HG03354 (cell line): Measurements from ENCODE around the gene MPRIP.
"Not testable (repeated sequence)": the region's sequence is repeated elsewhere in the genome, so short reads cannot be mapped to it uniquely, and the experiment has no call there.

ENCODE experiments used
- ATAC-seq: cut with Tn5 transposase; IDR thresholded peaks from one replicate; pipeline ENCODE4 v1.9.1; 2021; ENCODE audit warnings: mild to moderate bottlenecking; ENCODE audit not compliant: unreplicated experiment, poor library complexity, severe bottlenecking

Gene MPRIP

GRCh38 chr17:17120294-17120693 is 78.0 kb downstream of the MPRIP start:
- ATAC-seq, result no peak

DNA sequence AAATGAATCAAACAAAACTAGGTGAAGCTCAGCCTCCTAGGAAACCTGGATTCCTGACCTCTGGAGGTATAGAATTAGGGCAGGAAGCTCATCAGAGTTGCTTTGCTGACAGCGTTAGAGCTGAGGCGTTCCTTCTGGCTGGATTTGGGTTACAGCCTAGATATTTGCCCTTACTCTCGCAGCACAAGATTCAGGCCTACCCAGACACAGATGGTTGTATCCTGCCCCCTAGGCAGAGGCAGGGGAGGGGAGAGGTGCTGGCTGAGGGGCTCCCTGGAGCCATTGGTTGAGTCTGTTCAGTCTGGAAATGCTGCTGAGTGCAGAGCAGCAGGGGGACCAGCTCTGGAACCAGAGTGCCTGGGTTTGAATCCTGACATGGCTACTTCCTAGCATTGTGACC is 78.4 kb downstream of the MPRIP start:
- no peak for ATAC-seq

- no peak for ATAC-seq
Measured at GRCh38 chr17:17121162-17121561, 78.9 kb downstream of the MPRIP start.

DNA sequence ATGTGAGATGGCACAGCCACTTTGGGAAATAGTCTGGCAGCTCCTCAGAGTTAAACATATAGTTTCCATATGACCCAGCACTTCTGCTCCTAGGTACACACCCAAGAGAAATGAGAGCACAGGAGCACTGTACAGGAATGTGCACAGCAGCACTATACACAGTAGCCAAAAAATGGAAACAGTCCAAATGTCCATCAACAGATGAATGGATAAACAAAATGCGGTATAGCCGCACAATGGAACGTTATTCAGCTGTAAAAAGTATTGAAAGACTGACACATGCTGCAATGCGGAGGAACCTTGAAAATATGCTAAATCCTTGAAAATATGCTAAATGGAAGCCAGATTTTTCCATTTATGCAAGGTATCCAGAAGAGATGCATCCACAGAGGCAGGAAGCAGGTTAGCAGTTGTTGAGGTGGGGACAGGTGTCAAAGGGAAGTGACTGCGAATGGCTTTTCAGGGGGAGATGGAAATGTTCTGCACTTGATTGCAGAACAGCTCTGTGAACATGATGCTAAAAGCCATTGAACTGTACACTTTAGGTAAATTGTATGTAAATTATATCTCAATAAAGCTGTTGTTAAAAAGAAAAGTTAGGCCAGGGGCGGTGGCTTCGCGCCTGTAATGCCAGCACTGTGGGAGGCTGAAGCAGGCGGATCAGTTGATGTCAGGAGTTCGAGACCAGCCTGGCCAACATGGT is 80.7 kb downstream of the MPRIP start:
- ATAC-seq, result no peak

- ATAC-seq, result no peak
Measured at GRCh38 chr17:17124341-17124740, 82.1 kb downstream of the MPRIP start.

DNA sequence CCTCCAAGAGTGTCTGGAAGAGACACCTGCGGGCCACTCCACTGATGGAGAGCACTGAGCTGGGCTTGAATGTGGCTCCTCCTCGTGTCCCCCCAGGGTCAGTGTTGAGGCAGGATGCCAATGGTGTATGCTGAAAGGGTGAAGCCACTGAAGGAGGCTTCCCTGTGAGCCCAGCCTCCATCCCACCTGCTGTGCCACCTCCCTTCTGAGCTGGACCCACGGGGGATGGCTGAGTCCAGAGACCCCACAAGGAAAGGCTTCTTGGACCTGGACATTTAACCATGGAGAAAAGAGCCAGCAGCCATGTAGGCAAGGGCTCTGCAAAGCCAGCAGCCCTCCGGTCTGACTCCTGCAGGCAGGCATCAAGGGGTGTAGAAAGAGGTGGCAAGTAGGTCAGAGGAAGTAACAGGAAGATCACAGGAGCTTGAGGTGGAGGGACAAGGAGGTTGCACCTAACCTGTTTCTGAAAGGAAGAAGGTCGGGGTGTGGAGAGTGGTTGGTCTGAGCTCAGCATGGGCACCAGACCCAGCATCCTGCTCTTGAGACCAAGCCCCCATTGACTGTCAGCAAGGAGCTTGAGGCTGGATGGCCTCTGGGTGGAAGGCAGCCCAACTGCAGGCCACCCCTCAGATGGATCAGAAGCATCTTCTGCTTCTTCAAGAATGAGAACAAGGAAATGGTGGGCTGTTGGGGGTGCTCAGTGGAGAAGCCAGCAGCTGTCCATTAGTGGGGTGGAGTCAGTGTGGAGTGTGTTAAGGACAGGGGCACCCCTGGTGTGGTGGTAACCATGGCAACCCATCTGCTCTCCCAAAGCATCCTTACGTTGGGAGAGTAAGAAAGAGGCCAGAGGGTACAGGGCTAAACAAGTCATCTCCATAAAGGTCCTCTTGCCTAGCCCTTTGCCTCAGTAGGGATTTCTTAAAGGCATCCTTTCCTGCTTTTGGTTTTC is 83.2 kb downstream of the MPRIP start:
- ATAC-seq, result no peak

- ATAC-seq, result no peak
Measured at GRCh38 chr17:17126131-17127110, 84.2 kb downstream of the MPRIP start.

DNA sequence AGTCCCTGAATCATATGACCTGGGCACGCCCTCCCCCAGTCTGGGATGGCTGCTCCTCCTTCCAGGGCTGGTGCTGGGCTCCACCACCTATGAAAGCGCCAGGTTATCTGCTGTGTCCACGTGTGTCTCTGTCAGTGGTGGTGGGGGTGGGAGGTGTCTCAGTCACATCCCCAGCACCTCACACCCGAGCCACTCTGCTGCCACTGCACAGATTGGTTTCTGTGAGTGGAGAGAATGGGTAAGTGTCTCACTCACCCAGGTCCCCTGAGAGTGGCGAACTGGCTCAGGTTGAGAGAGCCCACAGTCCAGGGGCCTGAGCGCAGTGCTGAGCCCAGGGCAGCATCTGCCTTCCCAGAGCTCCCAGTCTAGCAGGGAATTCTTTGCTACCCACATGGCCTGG is 84.9 kb downstream of the MPRIP start:
- ATAC-seq, result no peak

DNA sequence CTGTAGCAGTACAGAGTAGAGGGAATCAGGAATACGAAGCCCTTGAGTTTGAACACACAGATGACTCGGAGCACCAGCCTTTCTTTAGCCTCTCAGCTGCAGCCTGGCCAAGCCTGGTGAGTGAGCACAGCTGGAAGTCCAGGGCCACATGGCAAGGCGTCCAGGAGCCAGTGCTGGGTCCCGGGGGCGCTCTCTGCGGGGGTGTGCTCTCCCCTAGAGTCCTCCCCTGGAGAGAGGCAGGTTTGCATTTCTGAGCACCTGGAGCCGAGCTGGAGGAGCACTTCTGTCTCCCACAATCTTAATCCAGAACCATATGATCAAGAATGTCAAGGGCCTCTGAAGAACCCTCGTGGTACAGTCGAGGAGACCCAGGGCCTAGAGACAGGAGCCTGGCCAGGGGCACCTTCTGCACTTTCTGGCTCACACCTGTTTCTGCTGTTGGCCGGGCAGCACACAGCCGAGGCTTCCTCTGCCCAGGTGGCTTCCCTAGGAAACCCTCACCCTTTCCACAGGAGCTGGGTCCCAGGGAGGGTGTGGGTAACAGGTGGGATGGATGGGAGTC is 85.6 kb downstream of the MPRIP start:
- no peak for ATAC-seq

- ATAC-seq, result no peak
Measured at GRCh38 chr17:17128476-17129075, 86.3 kb downstream of the MPRIP start.

GRCh38 chr17:17129466-17129865 is 87.2 kb downstream of the MPRIP start:
- no peak for ATAC-seq

GRCh38 chr17:17130077-17130844 is 88.0 kb downstream of the MPRIP start:
- ATAC-seq, result no peak

- no peak for ATAC-seq
Measured at GRCh38 chr17:17131839-17132238, 89.6 kb downstream of the MPRIP start.

GRCh38 chr17:17132746-17133145 is 90.5 kb downstream of the MPRIP start:
- ATAC-seq, result no peak

DNA sequence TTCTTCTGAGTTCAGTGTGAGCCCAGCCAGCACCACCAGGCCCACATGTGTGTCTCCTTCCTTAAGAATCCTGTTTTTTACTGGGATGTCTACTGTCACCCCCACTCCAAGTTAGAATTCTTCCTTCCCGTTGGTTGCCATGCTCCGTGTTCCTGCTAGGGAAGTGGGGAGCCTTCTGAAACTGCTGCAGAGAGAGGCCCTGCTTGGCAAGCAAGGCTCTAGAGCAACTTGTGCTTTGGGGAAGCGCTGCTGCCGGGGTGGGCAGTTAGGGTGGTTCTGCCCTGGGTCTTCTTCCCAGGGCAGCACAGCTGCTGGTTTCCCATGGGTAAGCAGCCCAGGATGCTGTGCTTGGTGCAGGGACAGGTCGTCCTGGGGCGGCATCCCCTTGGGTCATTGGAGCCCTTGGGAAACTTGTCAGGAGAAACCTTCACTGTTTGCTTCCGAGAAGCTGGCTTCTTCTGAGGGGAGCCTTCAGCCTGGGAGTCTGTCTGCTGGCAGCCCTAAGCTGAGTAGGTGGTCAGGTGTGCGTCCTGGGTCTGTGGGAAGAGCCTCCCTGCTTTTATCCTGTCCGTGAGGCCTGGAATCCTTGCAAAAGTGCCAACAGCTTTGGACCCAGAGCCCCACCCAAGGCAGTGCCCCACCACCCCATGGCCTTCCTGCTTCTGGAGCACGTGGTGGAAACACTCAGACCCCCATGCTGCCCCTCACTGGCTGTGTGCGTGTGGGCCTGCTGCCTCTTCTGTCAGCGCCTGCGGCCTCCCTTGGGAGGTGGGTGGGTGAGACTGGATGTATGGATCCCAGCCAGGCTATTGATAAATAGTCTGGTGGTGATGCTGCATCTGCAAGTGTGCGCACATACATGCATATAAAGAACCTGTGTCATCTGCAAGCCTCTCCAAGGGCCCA is 92.0 kb downstream of the MPRIP start:
- ATAC-seq, result no peak

GRCh38 chr17:17134957-17135333 is 92.7 kb downstream of the MPRIP start:
- ATAC-seq, result no peak

DNA sequence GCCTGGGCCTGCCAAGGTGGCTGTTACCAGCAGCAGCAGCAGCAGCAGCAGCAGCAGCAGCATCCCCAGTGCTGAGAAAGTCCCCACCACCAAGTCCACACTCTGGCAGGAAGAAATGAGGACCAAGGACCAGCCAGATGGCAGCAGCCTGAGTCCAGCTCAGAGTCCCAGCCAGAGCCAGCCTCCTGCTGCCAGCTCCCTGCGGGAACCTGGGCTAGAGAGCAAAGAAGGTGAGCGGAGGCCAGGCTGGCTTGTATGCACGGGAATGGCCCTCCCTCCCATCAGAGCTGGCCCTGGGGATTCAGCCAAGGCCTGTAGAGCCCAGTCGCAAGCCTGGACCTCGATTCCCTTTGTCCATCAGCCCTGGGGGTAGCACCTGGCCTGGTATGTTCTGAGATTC is 94.0 kb downstream of the MPRIP start:
- ATAC-seq, result not testable (repeated sequence)
